Subcutaneous adipose tissue (tissue), 4 donors: ENCODE measurements around the gene MTX3. TPM values are rescaled to one million over a fixed set of nuclear protein-coding genes. Genes with fewer than 3 reads are reported as not detected.

Experiments
- total RNA-seq, 4 donors: library from RNA; depleted of rRNA; stranded (reverse); fragments of >200 nt; gene quantifications; one replicate each; pipeline ENCODE4 v1.1.0, GENCODE V29; 2016
- TF ChIP-seq, protein P1 (sequence below): fragments of 450-650 bp; IDR thresholded peaks from one replicate; pipeline ENCODE4 v1.5.1; 2016; ENCODE audit warnings: low read depth, mild to moderate bottlenecking, control low read depth, antibody characterized with exemption, moderate library complexity

MTX3 gene
- total RNA-seq, 4 donors from 2014 or later = 9.9 to 17.0 (median 14.9) TPM

DNA sequence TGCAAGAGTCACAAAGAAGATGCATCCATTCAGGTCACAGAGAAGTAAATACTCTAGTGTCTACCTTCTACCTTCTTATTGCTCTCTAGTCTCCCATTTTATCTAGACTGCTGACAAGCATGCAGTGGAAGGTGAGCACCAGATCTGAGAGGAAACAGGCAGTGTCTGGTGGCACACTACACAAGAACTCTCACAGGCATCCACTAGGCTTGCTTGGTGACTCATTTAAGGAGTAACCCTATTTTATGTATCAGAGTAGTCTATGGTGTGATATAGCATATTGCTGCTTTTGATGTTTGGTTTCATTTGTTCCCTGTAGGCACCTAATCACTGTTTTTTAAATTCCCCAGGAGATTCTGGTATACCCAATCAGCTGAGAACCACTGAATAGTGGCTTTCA is 42.5 kb upstream of the MTX3 start:
- TF ChIP-seq, protein P1, sequence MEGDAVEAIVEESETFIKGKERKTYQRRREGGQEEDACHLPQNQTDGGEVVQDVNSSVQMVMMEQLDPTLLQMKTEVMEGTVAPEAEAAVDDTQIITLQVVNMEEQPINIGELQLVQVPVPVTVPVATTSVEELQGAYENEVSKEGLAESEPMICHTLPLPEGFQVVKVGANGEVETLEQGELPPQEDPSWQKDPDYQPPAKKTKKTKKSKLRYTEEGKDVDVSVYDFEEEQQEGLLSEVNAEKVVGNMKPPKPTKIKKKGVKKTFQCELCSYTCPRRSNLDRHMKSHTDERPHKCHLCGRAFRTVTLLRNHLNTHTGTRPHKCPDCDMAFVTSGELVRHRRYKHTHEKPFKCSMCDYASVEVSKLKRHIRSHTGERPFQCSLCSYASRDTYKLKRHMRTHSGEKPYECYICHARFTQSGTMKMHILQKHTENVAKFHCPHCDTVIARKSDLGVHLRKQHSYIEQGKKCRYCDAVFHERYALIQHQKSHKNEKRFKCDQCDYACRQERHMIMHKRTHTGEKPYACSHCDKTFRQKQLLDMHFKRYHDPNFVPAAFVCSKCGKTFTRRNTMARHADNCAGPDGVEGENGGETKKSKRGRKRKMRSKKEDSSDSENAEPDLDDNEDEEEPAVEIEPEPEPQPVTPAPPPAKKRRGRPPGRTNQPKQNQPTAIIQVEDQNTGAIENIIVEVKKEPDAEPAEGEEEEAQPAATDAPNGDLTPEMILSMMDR = no peak

DNA sequence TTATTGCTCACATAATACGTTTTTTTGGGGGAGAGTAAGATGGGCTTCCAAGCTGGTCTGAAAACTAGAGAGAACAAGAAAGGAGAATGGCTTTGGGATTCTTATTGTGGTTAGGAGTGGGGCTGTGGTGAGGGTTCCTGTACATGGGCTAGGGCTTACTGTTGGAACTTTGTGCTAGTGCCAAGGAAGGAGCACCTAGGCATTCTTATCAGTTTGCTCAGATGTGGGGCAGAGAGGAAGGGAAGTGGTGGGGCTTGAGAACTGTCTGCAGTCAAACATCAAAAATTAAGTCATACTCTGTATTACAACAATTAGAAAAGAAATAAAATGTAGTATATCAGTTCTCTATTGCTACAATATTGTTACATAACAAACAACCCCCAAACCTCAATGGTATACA is 40.0 kb upstream of the MTX3 start:
- TF ChIP-seq, protein P1 = no peak

DNA sequence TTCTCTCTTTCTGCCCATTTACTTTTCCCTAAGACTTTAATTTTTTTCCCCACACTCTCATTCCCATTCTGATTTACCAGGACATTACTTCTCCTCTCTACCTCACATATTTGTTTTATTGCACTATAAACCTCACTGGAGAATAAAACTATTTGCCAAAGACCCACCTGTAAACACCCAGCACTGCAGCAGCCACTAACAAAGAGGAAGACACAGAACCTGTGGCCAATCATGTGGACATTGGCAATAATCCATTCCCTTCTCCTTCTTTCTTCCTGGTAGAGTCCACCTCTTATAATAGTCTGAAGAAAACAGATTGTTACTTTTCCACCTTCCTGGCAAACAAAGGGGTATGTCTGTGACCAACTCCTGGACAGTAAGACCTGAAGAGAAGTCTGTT is 35.8 kb upstream of the MTX3 start:
- TF ChIP-seq, protein P1 = no peak

DNA sequence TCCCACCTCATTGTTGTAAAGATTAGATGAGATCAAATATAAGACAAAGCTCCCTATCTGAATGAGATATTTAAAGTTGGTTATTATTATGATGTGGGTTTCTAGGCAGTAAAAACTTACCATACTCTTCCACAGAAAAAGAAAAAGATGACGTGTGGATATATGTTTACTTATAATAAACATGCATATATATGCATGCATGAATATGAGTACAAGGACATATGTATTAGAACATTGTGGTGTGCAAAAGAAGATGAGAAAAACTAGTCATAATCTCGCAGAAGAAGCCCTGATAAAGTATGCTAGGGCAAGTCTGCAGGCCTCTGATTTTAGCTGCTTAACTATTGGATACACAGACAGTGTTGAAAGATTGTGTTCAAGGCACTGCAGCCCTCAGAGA is 34.0 kb upstream of the MTX3 start:
- TF ChIP-seq, protein P1 = no peak

DNA sequence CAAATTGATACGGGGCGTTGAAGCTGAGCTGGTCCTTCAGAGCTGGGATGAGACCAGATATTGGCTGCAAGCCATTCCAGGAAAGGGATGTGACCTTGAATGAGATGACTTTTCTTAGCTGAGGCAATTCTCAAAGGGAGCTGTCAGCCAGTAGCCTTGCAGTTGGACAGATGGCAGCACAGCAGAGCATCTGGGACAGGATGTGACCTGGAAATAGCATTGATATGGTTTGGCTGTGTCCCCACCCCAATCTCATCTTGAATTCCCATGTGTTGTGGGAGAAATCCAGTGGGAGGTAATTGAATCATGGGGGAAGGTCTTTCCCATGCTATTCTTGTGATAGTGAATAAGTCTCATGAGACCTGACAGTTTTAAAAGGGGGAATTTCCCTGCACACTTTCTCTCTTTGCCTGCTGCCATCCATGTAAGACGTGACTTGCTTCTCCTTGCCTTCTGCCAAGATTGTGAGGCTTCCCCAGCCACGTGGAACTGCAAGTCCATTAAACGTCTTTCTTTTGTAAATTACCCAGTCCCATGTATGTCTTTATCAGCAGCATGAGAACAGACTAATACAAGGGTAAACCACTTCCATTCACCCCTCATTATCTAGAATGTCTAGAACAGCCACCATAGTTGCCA is 19.8 kb upstream of the MTX3 start:
- TF ChIP-seq, protein P1 = no peak

DNA sequence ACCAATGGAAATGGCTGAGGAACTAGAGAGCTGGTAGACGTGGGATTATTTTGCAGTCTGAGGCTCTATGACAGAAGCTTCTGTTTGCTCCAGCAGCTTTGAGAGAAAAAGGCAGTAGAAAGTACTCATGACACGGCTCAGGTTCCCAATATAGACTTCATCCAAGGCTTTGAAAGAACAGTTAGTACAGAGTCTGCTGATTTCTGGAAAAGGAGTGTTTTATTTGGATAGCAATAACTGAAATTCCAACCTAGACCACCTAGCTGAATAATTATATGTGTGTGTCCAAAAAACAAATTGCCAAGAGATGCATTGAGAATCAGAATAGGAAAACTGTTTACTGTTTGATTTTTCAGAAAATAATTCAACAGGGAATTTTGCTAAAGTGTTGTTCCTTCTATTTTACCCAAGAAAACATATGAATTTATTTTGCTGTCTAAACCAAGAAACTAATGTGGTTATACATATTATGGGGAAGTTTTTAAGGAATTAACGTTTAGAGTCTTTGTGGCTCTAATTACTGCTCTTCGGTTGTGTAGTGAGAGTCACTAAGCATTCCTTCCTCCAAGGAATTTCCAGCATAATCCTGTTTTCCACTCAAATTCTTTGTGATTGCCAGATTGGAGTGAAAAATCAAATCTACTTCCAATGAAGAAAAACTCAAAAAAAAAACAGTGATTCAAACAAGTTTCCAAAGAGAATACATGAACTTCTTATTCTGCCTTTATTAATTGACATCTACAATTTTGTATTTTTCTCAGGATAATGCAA is 18.1 kb upstream of the MTX3 start:
- TF ChIP-seq, protein P1 = no peak

DNA sequence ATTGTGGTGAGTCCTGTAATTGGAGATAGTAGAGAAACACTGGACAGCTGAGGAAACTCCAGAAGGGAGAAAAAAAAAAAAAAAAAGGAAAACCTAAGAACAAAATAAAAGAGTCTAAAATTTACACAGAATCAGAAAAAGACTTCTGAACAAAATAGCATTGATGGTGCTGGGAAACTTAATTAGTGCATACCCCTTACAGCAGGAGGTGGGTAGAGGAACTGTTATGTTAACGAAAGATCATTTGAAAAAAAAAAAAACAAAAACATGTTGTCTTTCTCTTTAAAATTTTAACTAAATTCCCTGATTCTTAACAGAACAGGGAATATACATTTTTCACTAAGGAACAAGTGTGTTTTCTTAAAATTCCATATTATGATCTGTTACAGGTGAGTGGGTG is 11.6 kb upstream of the MTX3 start:
- TF ChIP-seq, protein P1 = no peak
